ENCODE results near the gene FAM83F.

DNA sequence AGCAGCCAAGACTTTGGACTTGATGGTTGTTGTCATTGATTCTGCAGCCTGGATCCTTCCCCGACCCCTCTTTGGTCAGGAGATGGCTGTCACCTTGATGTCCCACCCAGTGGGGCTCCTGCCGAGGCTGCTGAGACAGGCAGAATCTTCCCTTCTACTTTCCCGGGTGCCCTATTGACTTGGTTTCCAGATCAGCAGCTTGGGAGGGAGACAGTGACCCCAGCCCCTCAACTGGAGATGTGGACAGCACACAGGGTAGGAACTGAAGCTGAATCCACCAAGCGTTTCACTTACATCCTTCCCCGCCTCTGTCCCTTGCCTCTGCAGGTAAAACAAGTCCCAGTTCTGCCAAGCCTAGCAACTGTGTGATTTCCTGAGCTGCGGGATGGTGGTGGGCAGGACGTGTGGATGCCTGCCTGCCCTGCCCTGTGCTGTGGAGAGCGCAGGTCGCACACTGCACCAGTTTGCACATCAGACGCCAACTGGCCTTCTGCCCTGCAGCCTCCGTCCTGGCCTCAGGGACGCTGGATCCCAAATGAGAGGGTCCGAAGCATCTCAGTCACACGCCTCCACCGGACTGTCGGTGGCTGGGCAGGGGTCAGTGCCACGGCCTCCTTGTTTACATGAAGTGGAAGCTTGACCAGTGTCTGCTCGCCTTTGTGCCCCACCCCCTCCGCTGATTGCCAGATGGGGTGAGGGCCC lies 34.6 kb downstream of the FAM83F start:
- TF ChIP-seq HDGF (IDR thresholded peaks at IDR 0.05; ENCODE audit: borderline replicate concordance) (no peak), FOXA1 (IDR thresholded peaks at IDR 0.05) (no peak), FOXK2 (IDR thresholded peaks at IDR 0.05) (no peak), L3MBTL2 (conservative IDR thresholded peaks at IDR 0.05) (no peak), ZNF384 (IDR thresholded peaks at IDR 0.05) (no peak), TARDBP (IDR thresholded peaks at IDR 0.05) (no peak)
